Measurements from ENCODE around the gene UXS1.

Gene UXS1

DNA sequence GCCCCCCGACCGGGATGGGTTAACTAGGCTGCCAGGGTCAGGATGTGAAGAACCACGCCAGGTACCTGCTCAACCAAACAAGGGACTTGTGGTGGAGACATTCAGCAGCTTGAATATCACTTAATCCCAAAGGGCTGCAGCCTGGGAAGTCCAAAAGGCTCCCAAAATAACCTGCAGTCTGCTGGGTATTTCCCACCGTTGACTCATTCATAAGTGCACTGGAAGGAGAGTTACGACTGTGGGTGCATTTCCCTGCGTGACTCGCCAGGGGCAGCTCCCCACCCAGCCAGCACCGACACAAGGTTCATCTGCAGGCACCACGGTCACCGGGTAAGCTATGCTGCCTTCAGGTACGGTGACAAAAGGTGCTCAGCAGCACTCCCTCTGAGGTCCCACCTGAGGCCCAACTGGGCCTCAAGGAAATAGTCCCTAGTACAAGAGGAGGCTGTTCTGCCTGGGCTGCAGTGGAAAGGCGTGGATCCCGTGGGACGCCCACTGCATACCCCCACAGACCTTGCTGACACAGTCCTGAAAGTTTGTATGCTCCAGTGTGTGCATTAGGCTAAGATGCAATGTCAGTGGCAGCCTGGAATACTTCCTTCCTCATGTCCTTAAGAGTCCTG is 86.5 kb downstream of the UXS1 start:
- DNase-seq: no peak

GRCh38 chr2:106106622-106107508 is 87.2 kb downstream of the UXS1 start:
- no peak for DNase-seq

GRCh38 chr2:106105151-106105922 is 88.8 kb downstream of the UXS1 start:
- no peak for DNase-seq

- DNase-seq: no peak
Observed at GRCh38 chr2:106104332-106105062, 89.6 kb downstream of the UXS1 start.

DNA sequence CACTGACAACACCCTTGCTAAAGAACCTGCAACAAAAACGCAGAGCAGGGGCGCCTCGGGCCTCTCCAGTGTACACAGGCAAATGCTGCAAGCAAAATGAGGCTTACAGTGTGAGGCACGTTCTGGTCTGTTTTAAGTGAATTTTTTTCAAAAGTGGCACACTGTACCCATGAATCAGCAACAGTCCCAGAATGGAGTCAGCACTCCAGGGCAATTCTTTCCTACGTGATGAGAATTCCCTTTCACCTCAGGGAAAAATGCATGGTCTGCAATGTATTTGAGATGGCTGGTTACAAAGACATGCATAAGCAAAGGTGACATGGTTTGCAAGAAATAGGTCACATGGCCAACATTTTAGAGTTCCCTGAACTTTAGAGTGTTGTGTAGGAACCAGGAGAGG is 94.4 kb downstream of the UXS1 start:
- no peak for DNase-seq

GRCh38 chr2:106098664-106099063 is 95.4 kb downstream of the UXS1 start:
- no peak for DNase-seq

DNA sequence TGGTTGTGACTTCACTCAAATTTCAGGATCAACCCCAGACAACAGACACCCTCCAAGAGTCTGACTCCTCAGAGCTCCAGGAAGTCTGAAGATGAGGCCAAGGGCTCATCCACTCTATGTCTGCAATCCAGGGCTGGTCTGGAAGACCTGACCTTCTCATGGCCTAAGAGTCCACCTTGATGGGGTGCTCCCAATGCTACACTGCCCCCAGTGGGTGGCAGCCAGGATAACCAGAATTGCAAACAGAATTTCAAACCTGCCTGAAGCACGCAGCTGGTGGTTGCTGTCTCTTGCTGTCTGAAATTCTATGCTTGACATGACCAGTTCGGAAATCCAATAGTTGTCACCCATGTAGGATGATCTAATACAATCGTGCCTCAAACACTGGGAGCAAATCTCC is 96.0 kb downstream of the UXS1 start:
- DNase-seq: no peak

DNA sequence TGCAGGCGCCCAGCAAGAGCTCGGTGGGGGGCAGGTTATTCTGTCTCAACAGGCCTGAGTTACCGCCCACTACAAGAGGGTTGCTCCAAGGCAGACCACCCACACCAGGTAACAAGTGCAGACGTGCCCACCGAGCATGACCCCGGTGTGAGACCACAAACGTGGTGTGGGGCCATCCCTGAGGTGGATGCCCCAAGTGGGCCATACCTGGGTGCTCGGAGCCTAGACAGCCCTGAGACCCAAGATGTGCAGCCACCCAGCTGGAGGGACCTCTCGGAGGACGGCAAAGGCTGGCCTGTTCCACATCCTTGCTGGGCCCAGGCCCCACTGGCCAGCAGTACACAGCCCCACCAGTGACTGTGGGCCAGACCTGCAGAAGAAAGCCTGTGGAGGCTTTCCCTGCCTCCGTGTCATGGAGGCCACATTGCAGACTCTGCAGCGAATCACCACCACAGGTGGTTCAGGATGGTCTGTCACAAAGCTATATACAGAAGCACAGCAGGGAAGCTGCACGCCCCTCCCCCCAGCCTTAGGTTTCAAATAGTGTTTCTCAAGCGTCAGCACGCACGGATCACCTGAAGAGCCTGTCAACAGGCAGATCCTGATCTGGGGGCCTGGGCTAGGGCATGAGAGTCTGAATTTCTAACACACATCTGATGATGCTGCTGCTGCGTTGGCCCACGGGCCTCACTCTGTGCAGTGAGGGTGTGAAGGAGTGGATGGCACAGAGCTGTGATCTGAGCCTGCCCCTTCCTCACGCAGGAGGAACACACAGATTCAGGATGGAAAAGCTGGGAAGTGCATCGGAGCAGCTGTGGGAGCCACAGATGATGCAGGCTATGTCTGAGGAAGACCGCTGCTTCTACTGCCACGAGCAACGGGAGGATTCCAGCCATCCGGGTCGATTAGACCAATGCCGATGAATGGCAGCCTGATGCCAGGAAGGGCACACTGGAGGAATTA is 96.8 kb downstream of the UXS1 start:
- no peak for DNase-seq

GRCh38 chr2:106096299-106097037 is 97.6 kb downstream of the UXS1 start:
- no peak for DNase-seq

DNA sequence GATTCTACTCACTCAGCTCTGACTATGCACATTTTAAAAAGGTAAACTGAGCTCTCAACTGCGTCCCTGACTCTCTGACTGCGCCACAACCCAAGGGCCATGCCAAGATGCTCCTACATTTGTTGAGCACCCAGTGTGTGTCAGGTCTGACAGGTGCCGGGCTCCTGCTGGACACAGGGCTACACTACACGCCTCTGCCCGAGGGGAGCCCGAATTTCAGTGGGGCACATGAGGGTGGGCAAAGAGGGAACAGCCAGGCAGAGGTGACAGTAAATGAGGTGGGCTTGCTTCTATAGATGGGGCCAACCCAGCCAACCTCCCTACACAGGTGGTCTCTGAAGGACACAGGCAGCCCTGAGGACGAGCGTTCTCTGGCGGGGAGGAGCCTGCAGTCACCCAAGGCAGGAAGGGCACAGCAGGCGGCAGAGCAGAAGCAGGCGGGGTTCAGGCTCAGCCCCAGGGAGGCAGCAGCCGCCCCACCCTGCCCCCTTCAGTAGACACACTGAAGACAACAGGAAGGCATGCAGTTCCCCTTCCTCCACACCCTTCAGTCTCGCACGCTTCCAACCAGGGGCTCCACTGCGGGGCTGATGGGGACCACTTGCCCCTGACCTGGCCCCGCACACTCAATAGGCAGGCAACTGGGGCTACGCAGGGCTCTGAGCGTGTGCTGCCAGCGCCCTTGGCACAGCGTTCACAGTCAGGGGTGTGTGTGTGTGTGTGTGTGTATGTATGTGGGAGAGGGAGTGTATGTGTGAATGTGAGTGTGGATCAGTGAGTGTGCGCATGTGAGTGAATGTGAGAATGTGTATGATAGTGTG is 98.4 kb downstream of the UXS1 start:
- DNase-seq: no peak

DNA sequence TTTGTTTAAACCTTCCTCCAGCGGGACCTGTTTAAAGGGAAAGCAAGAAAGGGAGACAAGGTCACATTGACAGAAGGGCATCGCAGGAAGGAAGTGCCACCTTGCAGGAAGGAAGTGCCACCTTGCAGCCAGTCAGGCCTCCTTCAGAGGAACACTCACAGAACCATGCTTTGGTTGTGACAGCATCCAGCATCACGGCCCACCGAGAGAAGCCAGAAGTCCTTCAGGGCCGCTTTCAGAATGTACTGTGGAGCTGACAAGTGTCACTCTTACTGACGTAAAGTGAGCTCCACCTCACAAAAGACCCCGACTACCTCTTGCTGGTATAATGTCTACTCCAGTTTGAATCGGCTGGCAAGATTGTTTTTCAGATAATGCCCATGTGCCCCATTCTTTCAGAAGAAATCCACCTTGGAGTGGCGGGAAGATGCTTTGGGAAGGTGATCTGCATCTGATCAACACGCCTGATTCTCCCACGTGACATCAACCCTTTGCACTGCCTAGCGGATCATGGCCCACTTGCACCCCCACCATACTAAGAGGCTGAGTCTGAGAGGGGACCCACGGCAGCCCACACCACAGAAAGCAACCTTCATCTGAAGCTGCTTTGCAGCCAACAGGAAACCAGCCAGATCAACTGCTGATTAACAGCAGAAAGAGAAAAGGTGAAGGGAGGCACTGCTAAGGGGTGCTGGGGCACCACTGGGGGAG is 99.8 kb downstream of the UXS1 start:
- DNase-seq: no peak

GRCh38 chr2:106090916-106091618 is 103.0 kb downstream of the UXS1 start:
- no peak for DNase-seq

DNA sequence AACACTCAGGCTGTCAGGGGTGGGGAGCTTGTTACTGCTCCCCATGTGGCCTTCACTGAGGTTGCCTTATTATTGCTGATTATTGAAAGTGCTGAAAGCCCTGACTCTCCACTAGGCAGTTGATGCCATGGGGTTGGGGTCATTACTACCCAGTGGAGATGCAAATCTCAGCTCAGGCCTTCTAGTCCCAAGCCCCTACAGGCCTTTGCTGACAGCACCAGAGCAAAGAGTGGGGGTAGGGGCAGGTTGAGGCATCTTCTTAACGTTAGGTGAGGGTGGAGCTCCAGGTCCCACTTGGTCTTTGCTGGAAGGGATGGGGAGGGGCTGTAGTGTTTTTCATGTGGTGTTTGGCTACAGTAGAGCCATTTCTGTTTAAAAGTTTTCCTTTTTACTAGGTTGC is 104.5 kb downstream of the UXS1 start:
- no peak for DNase-seq

DNA sequence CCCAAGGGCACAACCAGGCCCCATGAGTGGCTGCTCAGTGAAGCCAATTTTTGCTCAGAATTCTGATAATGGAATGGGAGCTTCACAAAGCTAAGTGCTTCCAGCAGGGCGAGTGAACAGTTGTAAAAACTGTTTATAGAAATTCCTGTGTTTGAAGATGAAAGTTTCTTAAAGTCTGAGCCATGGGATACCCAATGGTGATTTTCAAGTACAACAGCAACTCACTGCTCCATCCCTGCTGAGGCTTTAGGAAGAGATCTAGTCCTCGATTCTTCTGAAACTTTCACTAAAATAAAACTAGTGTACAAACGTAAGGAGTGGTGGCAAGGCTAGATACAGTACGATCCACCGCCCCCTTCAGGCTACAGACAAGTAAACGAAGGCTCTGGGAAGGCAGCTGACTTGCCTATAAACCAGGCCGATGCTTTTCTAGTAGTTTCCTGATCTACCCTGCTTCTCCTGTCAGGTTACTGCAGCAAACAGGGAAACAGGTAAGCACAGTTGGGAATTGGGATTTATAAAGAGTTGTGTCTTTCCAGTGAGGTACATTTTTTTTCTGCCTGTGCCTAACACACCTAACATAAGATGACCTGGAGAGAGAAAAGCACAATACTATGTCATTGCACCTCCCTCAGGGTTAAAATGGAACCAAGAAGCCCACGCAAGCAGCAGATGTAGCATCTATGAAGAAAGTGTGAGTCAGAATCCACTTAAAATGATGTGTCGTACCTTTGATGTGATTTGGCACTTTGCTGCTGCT is 108.7 kb downstream of the UXS1 start:
- no peak for DNase-seq

DNA sequence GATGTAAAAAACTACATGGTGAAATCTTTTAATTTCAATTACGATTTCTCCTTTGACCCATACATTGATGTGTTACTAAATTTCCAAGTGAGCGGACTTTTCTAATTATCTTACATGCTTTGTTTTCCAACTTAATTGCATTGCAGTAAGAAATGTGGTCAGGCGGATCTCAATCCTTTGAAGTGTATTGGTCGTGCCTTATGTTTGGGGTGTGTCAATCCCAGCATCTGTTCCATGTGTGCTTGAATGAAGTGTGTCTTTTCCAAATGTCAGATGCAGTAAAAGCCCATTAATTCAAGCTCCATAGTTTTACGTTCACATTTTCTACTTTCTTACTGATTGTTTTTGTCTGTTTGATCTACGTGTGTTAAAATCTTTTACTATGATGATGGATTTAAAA is 113.1 kb downstream of the UXS1 start:
- no peak for DNase-seq

GRCh38 chr2:106078096-106078495 is 116.0 kb downstream of the UXS1 start:
- DNase-seq: no peak

- no peak for DNase-seq
Observed at GRCh38 chr2:106076941-106077340, 117.2 kb downstream of the UXS1 start.

DNA sequence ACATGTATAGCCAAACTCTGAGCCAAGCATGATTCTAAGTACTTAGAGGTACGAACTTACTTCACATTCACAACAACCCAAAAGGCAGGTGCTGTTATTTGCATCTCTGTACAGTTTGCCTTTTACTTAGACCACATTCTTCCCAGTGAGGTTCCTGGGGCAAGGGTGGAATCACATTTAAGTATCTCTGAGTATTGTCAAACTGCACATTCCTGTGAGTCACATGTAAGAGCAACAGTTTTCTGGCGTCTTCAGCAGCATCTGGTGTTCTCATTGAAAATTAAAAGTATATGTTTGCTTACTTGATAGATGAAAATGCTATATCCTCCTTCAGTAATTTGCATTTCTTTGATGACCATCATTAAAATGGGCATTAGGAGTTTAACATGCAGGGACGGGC is 119.1 kb downstream of the UXS1 start:
- no peak for DNase-seq

All from DMS153 (cell line).